SU-DHL-6 (cell line): ENCODE measurements around the gene HIPK4.

ENCODE experiments used
- CTCF ChIP-seq: fragments of 200-600 bp; sonication (generic); IDR thresholded peaks from one replicate; pipeline ENCODE4 v1.5.1; 2017; ENCODE audit warnings: antibody characterized with exemption, mild to moderate bottlenecking, low read length, moderate library complexity; ENCODE audit not compliant: insufficient read depth, poor library complexity, severe bottlenecking
- EZH2phosphoT487 ChIP-seq: fragments of 200-600 bp; sonication (generic), shearing (Covaris generic); conservative IDR thresholded peaks from 2 replicates; pipeline ENCODE4 v1.6.1; 2018; ENCODE audit warnings: mild to moderate bottlenecking, antibody characterized with exemption, low read length, moderate library complexity, mixed read lengths

GRCh38 chr19:40341601-40342482, 48.1 kb downstream of the HIPK4 start:
- TF ChIP-seq CTCF (no peak), EZH2phosphoT487 (no peak)
